ENCODE results near the gene SNX22. TPM values are rescaled to one million over a fixed set of nuclear protein-coding genes. Genes with fewer than 3 reads are reported as not detected.

The SNX22 gene
- total RNA-seq, 1 experiment from 2014 or later = 0.33 TPM

GRCh38 chr15:64122936-64123351 lies 28.6 kb upstream of the SNX22 start:
- ChIA-PET POLR2A (ENCODE audit: unreplicated experiment) (interaction anchor here (0.5 kb wide), 1 partner anchor 895 kb away, joined by 4 read pairs; no protein-coding TSS in a partner anchor), CTCF (no interaction called here)
- intact Hi-C loops (cut with micrococcal nuclease; ENCODE audit: unreplicated experiment) = no loop called here
- H3K27me3 ChIP-seq (ENCODE audit: insufficient read depth, low read depth) = no peaks in the 10 kb centered on the region
- no peak for TF ChIP-seq EZH2 (IDR thresholded peaks at IDR 0.05; ENCODE audit: low read depth)
- BruUV-seq (replicated peaks) = no TSS peak
- H2AFZ ChIP-seq = no peak overlapping the region
- no peaks in the 10 kb centered on the region for H3F3A ChIP-seq (ENCODE audit: insufficient read depth, low read depth)
- no peak overlapping the region for H3K27ac ChIP-seq
- H4K20me1 ChIP-seq (ENCODE audit: insufficient read depth) = no peaks in the 10 kb centered on the region
- no peak overlapping the region for H3K4me2 ChIP-seq
- H3K4me1 ChIP-seq (replicated peaks; ENCODE audit: insufficient read depth) = no peaks in the 10 kb centered on the region
- no peak for DNase-seq
- H3K79me2 ChIP-seq (ENCODE audit: low read depth) = no peaks in the 10 kb centered on the region
- no peaks in the 10 kb centered on the region; the same call in 1 of the 2 replicates for H3K36me3 ChIP-seq (ENCODE audit: low read depth)
- no peaks in the 10 kb centered on the region for H3K9me3 ChIP-seq (ENCODE audit: insufficient read depth, low read depth)
- H3K9me2 ChIP-seq (ENCODE audit: insufficient read depth) = no peaks in the 10 kb centered on the region
- no peak overlapping the region for H3K4me3 ChIP-seq

GRCh38 chr15:64125978-64126377 lies 25.6 kb upstream of the SNX22 start:
- no peak overlapping the region for H3K4me3 ChIP-seq
- H3F3A ChIP-seq (ENCODE audit: insufficient read depth, low read depth) = no peaks in the 10 kb centered on the region
- H3K79me2 ChIP-seq (ENCODE audit: low read depth) = no peaks in the 10 kb centered on the region
- H3K4me1 ChIP-seq (replicated peaks; ENCODE audit: insufficient read depth) = no peaks in the 10 kb centered on the region
- H4K20me1 ChIP-seq (ENCODE audit: insufficient read depth) = no peaks in the 10 kb centered on the region
- H3K9me2 ChIP-seq (ENCODE audit: insufficient read depth) = no peaks in the 10 kb centered on the region
- H3K27ac ChIP-seq = no peak overlapping the region
- H3K36me3 ChIP-seq (ENCODE audit: low read depth) = no peaks in the 10 kb centered on the region
- ChIA-PET POLR2A (ENCODE audit: unreplicated experiment) (interaction anchor here (0.9 kb wide), 1 partner anchor 475 kb away, joined by 6 read pairs; no protein-coding TSS in a partner anchor), CTCF (no interaction called here)
- intact Hi-C loops (cut with micrococcal nuclease; ENCODE audit: unreplicated experiment) = no loop called here
- no peaks in the 10 kb centered on the region for H3K27me3 ChIP-seq (ENCODE audit: insufficient read depth, low read depth)
- TF ChIP-seq CTCF (conservative IDR thresholded peaks at IDR 0.05) (no peak), EZH2 (IDR thresholded peaks at IDR 0.05; ENCODE audit: low read depth) (no peak)
- H3K4me2 ChIP-seq = no peak overlapping the region
- H2AFZ ChIP-seq = no peak overlapping the region
- DNase-seq = no peak
- no peaks in the 10 kb centered on the region for H3K9me3 ChIP-seq (ENCODE audit: insufficient read depth, low read depth)
- no TSS peak for BruUV-seq (replicated peaks)

- Histone ChIP-seq H3K4me2 (no peak overlapping the region), H3K9me3 (ENCODE audit: insufficient read depth, low read depth) (no peaks in the 10 kb centered on the region), H3K27ac (no peak overlapping the region), H3K9me2 (ENCODE audit: insufficient read depth) (no peaks in the 10 kb centered on the region), H3K27me3 (ENCODE audit: insufficient read depth, low read depth) (no peaks in the 10 kb centered on the region), H3K36me3 (ENCODE audit: low read depth) (no peaks in the 10 kb centered on the region), H4K20me1 (ENCODE audit: insufficient read depth) (no peaks in the 10 kb centered on the region), H2AFZ (no peak overlapping the region), H3K4me1 (replicated peaks; ENCODE audit: insufficient read depth) (no peaks in the 10 kb centered on the region), H3K79me2 (ENCODE audit: low read depth) (no peaks in the 10 kb centered on the region), H3K4me3 (no peak overlapping the region), H3F3A (ENCODE audit: insufficient read depth, low read depth) (no peaks in the 10 kb centered on the region)
- DNase-seq = no peak
- no peak for TF ChIP-seq CTCF (conservative IDR thresholded peaks at IDR 0.05)
- TF ChIP-seq EZH2 (IDR thresholded peaks at IDR 0.05; ENCODE audit: low read depth) = no peak
- POLR2A ChIA-PET (ENCODE audit: unreplicated experiment) = no interaction called here
- CTCF ChIA-PET = no interaction called here
- intact Hi-C loops (cut with micrococcal nuclease; ENCODE audit: unreplicated experiment) = no loop called here
- no TSS peak for BruUV-seq (replicated peaks)
Measured at GRCh38 chr15:64127521-64128270, 23.8 kb upstream of the SNX22 start.
